ENCODE results near the gene CHCHD3.

DNA sequence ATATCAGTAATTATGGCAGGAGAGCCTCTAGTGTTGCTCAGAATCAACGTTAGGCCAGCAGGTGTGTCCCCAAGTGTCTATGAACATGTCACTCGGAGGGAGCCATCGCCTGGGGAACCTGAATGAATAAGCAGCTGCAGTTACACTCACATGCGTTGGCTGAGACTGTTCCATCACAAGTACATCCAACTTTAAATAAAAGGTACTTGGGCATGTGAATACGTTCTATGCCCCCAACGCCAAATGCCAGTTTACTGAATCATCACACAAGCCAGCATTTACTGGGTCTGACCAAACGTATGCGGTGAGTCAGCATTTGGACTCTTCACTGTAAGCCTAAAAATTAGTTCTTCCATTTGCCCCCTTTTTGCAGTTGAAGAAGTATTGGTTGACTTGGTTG lies 298.1 kb downstream of the CHCHD3 start:
- no peak for TF ChIP-seq POLR2A (IDR thresholded peaks at IDR 0.05)
- TF ChIP-seq, protein P1, sequence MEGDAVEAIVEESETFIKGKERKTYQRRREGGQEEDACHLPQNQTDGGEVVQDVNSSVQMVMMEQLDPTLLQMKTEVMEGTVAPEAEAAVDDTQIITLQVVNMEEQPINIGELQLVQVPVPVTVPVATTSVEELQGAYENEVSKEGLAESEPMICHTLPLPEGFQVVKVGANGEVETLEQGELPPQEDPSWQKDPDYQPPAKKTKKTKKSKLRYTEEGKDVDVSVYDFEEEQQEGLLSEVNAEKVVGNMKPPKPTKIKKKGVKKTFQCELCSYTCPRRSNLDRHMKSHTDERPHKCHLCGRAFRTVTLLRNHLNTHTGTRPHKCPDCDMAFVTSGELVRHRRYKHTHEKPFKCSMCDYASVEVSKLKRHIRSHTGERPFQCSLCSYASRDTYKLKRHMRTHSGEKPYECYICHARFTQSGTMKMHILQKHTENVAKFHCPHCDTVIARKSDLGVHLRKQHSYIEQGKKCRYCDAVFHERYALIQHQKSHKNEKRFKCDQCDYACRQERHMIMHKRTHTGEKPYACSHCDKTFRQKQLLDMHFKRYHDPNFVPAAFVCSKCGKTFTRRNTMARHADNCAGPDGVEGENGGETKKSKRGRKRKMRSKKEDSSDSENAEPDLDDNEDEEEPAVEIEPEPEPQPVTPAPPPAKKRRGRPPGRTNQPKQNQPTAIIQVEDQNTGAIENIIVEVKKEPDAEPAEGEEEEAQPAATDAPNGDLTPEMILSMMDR (IDR thresholded peaks at IDR 0.05) = no peak
- no peak for TF ChIP-seq POLR2AphosphoS5 (IDR thresholded peaks at IDR 0.05)
